SK-N-SH (cell line): ENCODE results near the gene KIAA2012. TPM values are rescaled to one million over a fixed set of nuclear protein-coding genes. Genes with fewer than 3 reads are reported as not detected.

Experiments used
- CTCF ChIA-PET: fragments of 300-600, 350-600 bp; formaldehyde crosslinking; extraction: SDS; loops from one replicate; lab custom pipeline; 2021; lab: Yijun Ruan, JAX
- POLR2A ChIA-PET: fragments of 350-600 bp; sonication (Branson Sonifier 250); formaldehyde crosslinking; extraction: SDS; loops from one replicate; lab custom pipeline; 2020; ENCODE audit warnings: antibody characterized with exemption, inconsistent platforms; lab: Yijun Ruan, JAX
- DNase-seq: peaks from one replicate; pipeline ENCODE4 v3.0.0; 2012
- H2AFZ ChIP-seq: fragments of 200-600 bp; sonication (generic); 2 replicates; pipeline ENCODE4 v1.8.1; 2016; ENCODE audit warnings: antibody characterized with exemption, mild to moderate bottlenecking, low read depth
- H3F3A ChIP-seq: fragments of 200-600 bp; sonication (generic); replicated peaks from 2 replicates; pipeline ENCODE3; 2016; ENCODE audit warnings: antibody characterized with exemption, mild to moderate bottlenecking; ENCODE audit not compliant: insufficient read depth
- H3K27ac ChIP-seq, 2 experiments: fragments of 200-500 bp in 1 of 2; fragments of 200-600 bp in 1 of 2; sonication (Bioruptor generic) in 1 of 2; sonication (generic), shearing (Covaris generic) in 1 of 2; 2 replicates each; pipeline versions ENCODE4 v1.5.1 to v1.6.1; 2014 to 2016; ENCODE audit warnings: low read depth in 2 of 2, inconsistent platforms in 1 of 2, low read length in 1 of 2, mild to moderate bottlenecking in 1 of 2, mixed read lengths in 1 of 2
- H3K27me3 ChIP-seq: fragments of 200-600 bp; sonication (generic), shearing (Covaris generic); 2 replicates; pipeline ENCODE4 v1.6.1; 2016; ENCODE audit warnings: mixed run types; ENCODE audit not compliant: insufficient read depth
- H3K36me3 ChIP-seq, 2 experiments: fragments of 200-500 bp in 1 of 2; fragments of 200-600 bp in 1 of 2; sonication (Bioruptor generic) in 1 of 2; sonication (generic) in 1 of 2; replicated peaks in 1 of 2; 2 replicates each; pipeline versions ENCODE3 to v1.5.1; 2014 to 2016; ENCODE audit warnings: low read length in 1 of 2, mild to moderate bottlenecking in 1 of 2; ENCODE audit not compliant: insufficient read depth in 2 of 2, control insufficient read depth in 1 of 2
- H3K4me1 ChIP-seq, 2 experiments: fragments of 200-500 bp in 1 of 2; fragments of 200-600 bp in 1 of 2; sonication (Bioruptor generic) in 1 of 2; sonication (generic), shearing (Covaris generic) in 1 of 2; 2 replicates each; pipeline versions ENCODE4 v1.5.1 to v1.6.1; 2014 to 2016; ENCODE audit warnings: low read depth in 1 of 2, low read length in 1 of 2, mixed run types in 1 of 2; ENCODE audit not compliant: insufficient read depth in 2 of 2, control insufficient read depth in 1 of 2
- H3K4me2 ChIP-seq: fragments of 200-600 bp; sonication (generic), shearing (Covaris generic); 2 replicates; pipeline ENCODE4 v1.6.1; 2017; ENCODE audit warnings: mixed run types
- H3K4me3 ChIP-seq, 2 experiments: fragments of 200-500 bp in 1 of 2; fragments of 200-600 bp in 1 of 2; sonication (Bioruptor generic) in 1 of 2; sonication (generic), shearing (Covaris generic) in 1 of 2; 2 replicates each; pipeline versions ENCODE4 v1.5.1 to v1.8.1; 2014 to 2016; ENCODE audit warnings: low read depth in 2 of 2, inconsistent platforms in 1 of 2, low read length in 1 of 2, mild to moderate bottlenecking in 1 of 2, mixed read lengths in 1 of 2, moderate library complexity in 1 of 2
- H3K79me2 ChIP-seq: fragments of 200-600 bp; sonication (generic); 2 replicates; pipeline ENCODE4 v1.8.1; 2017; ENCODE audit warnings: mild to moderate bottlenecking; ENCODE audit not compliant: insufficient read depth
- H3K9ac ChIP-seq: fragments of 200-600 bp; sonication (generic); 2 replicates; pipeline ENCODE4 v1.6.1; 2017; ENCODE audit warnings: mixed run types
- H3K9me2 ChIP-seq: fragments of 200-600 bp; sonication (generic); 2 replicates; pipeline ENCODE4 v1.6.1; 2017; ENCODE audit warnings: mixed run types
- H3K9me3 ChIP-seq: fragments of 200-600 bp; sonication (generic); 2 replicates; pipeline ENCODE4 v1.6.1; 2017; ENCODE audit warnings: mixed run types, mild to moderate bottlenecking, moderate library complexity
- H4K20me1 ChIP-seq: fragments of 200-600 bp; sonication (generic); 2 replicates; pipeline ENCODE4 v1.6.1; 2017; ENCODE audit warnings: mild to moderate bottlenecking, mixed run types; ENCODE audit not compliant: insufficient read depth
- CHD2 ChIP-seq: fragments of 150-350 bp; IDR thresholded peaks from 2 replicates; pipeline ENCODE4 v1.6.1; 2018; ENCODE audit warnings: low read length; ENCODE audit not compliant: partially characterized antibody
- ELF1 ChIP-seq: IDR thresholded peaks from 2 replicates; pipeline ENCODE4 v1.4.0; 2012
- EP300 ChIP-seq, 2 experiments: IDR thresholded peaks; 2 replicates each; pipeline versions ENCODE4 v1.4.0 to v1.6.1; 2012; ENCODE audit warnings: borderline replicate concordance in 1 of 2, low read depth in 1 of 2, low read length in 1 of 2
- EZH2phosphoT487 ChIP-seq: fragments of 200-600 bp; sonication (generic); IDR thresholded peaks from 2 replicates; pipeline ENCODE4 v1.6.1; 2017; ENCODE audit warnings: low read depth, mixed run types, mild to moderate bottlenecking, antibody characterized with exemption, moderate library complexity, borderline replicate concordance
- FOSL2 ChIP-seq: IDR thresholded peaks from 2 replicates; pipeline ENCODE4 v1.4.0; 2012; ENCODE audit warnings: low read depth, mild to moderate bottlenecking, moderate library complexity, borderline replicate concordance
- FOXJ3 ChIP-seq: sonication (generic); formaldehyde crosslinking; IDR thresholded peaks from 2 replicates; pipeline ENCODE4 v1.5.1; 2020; ENCODE audit warnings: mild to moderate bottlenecking, missing genetic modification reagents
- GABPA ChIP-seq: IDR thresholded peaks from 2 replicates; pipeline ENCODE4 v1.4.0; 2012; ENCODE audit warnings: low read depth, mild to moderate bottlenecking
- JUND ChIP-seq: IDR thresholded peaks from 2 replicates; pipeline ENCODE4 v1.4.0; 2012
- MEF2A ChIP-seq: IDR thresholded peaks from 2 replicates; pipeline ENCODE4 v1.4.0; 2012; ENCODE audit warnings: low read depth, borderline replicate concordance
- MXI1 ChIP-seq: IDR thresholded peaks from 2 replicates; pipeline ENCODE4 v1.6.1; 2012; ENCODE audit warnings: mild to moderate bottlenecking, low read depth, low read length, improper control_type of control experiment
- NFIC ChIP-seq: IDR thresholded peaks from 2 replicates; pipeline ENCODE4 v1.4.0; 2012; ENCODE audit warnings: borderline replicate concordance
- NRF1 ChIP-seq: IDR thresholded peaks from 2 replicates; pipeline ENCODE4 v1.6.1; 2012; ENCODE audit warnings: low read depth, mild to moderate bottlenecking, low read length
- POLR2AphosphoS5 ChIP-seq: IDR thresholded peaks from 2 replicates; pipeline ENCODE4 v1.6.1; 2012; ENCODE audit warnings: low read depth, low read length
- RAD21 ChIP-seq: IDR thresholded peaks from 2 replicates; pipeline ENCODE4 v1.6.1; 2012; ENCODE audit warnings: mild to moderate bottlenecking, low read length
- RFX5 ChIP-seq: IDR thresholded peaks from 2 replicates; pipeline ENCODE4 v1.6.1; 2012; ENCODE audit warnings: mild to moderate bottlenecking, improper control_type of control experiment, low read length
- TAF1 ChIP-seq: IDR thresholded peaks from 2 replicates; pipeline ENCODE4 v1.6.1; 2012; ENCODE audit warnings: low read depth, mild to moderate bottlenecking, low read length, moderate library complexity, borderline replicate concordance
- TCF12 ChIP-seq: IDR thresholded peaks from 2 replicates; pipeline ENCODE4 v1.4.0; 2012
- YY1 ChIP-seq: IDR thresholded peaks from 2 replicates; pipeline ENCODE4 v1.4.0; 2012; ENCODE audit warnings: low read depth, mild to moderate bottlenecking
- WGBS: methylation state at CpG from one replicate; pipeline ENCODE4 v1.1.6; 2017; ENCODE audit warnings: low lambda C conversion rate; 5-methylcytosine and 5-hydroxymethylcytosine counted together
- polyA plus RNA-seq, 3 experiments: library from polyadenylated mRNA; depleted of rRNA; stranded (reverse); fragments of >200 nt; gene quantifications; 2 replicates each; pipeline ENCODE4 v1.2.3, GENCODE V29; 2012
- TF ChIP-seq, protein P1 (sequence below): fragments of 150-350 bp; IDR thresholded peaks from 2 replicates; pipeline ENCODE4 v1.6.1; 2017; ENCODE audit warnings: antibody characterized with exemption, low read length, low read depth, borderline replicate concordance
- TF ChIP-seq, protein P2 (sequence below): fragments of 150-350 bp; IDR thresholded peaks from 2 replicates; pipeline ENCODE4 v1.6.1; 2016; ENCODE audit warnings: mild to moderate bottlenecking, low read depth, low read length
- TF ChIP-seq, protein P3 (sequence below): fragments of 200-600 bp; sonication (generic); IDR thresholded peaks from 2 replicates; pipeline ENCODE4 v1.6.1; 2017; ENCODE audit warnings: antibody characterized with exemption, mild to moderate bottlenecking, moderate library complexity
- TF ChIP-seq, protein P4 (sequence below): IDR thresholded peaks from 2 replicates; pipeline ENCODE4 v1.4.0; 2012; ENCODE audit warnings: low read depth, borderline replicate concordance
- TF ChIP-seq, protein P5 (sequence below): IDR thresholded peaks from 2 replicates; pipeline ENCODE4; 2012

The KIAA2012 gene
- polyA plus RNA-seq, 1 of the 3 experiments (the other 2 are of a cell fraction) = 0.07 TPM

DNA sequence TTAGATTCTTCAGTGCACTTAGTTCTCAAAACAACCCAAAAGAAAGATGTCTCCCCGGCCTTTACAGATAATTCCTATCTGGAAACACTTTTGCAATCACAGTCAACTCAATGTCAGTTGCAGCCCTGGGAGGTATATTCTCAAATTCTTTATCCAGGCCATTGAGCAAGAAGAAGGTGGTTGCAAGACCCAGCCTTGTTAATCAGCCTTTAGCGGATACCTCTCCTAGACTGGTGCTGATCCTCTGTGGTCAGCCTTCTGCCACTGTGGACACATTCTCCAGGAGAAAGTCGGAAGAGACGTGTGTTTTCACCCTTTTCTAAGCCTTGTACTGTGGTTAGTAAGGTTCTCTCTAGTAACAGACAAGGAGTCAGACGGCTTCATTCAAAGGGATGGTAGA, 47.2 kb upstream of the KIAA2012 start:
- H3K4me2 ChIP-seq = no peak overlapping the region
- POLR2A ChIA-PET = no interaction called here
- no peak overlapping the region for H3K9ac ChIP-seq
- H3K9me2 ChIP-seq = no peaks in the 10 kb centered on the region
- H3K4me3 ChIP-seq = no peak overlapping the region
- H3K9me3 ChIP-seq = no peaks in the 10 kb centered on the region
- H4K20me1 ChIP-seq = no peaks in the 10 kb centered on the region
- H3F3A ChIP-seq = peaks cover 9% of the 10 kb centered on the region
- H3K4me1 ChIP-seq = no peaks in the 10 kb centered on the region; a peak in 1 of 4 replicates
- H3K79me2 ChIP-seq = no peaks in the 10 kb centered on the region
- TF ChIP-seq TCF12 = no peak
- TF ChIP-seq MEF2A = no peak
- no peak for TF ChIP-seq FOSL2
- no peak for TF ChIP-seq POLR2AphosphoS5
- TF ChIP-seq EZH2phosphoT487 = no peak
- no peak for TF ChIP-seq FOXJ3 (CRISPR knock-in tag)
- TF ChIP-seq TAF1 = no peak
- TF ChIP-seq, protein P1, sequence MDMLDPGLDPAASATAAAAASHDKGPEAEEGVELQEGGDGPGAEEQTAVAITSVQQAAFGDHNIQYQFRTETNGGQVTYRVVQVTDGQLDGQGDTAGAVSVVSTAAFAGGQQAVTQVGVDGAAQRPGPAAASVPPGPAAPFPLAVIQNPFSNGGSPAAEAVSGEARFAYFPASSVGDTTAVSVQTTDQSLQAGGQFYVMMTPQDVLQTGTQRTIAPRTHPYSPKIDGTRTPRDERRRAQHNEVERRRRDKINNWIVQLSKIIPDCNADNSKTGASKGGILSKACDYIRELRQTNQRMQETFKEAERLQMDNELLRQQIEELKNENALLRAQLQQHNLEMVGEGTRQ = no peak
- no peak for TF ChIP-seq CHD2
- TF ChIP-seq MXI1 = no peak
- no peak for TF ChIP-seq RFX5
- no peak for TF ChIP-seq NFIC
- TF ChIP-seq ELF1 = no peak
- no peak for TF ChIP-seq NRF1
- TF ChIP-seq JUND = no peak
- TF ChIP-seq RAD21 = no peak
- TF ChIP-seq GABPA = no peak
- H2AFZ ChIP-seq = no peak overlapping the region
- no peak for DNase-seq
- CTCF ChIA-PET = no interaction called here
- no peaks in the 10 kb centered on the region for H3K27me3 ChIP-seq
- no peaks in the 10 kb centered on the region for H3K36me3 ChIP-seq
- WGBS = 86% methylated on average over 5 of the region's 5 CpGs
- no peak overlapping the region for H3K27ac ChIP-seq

DNA sequence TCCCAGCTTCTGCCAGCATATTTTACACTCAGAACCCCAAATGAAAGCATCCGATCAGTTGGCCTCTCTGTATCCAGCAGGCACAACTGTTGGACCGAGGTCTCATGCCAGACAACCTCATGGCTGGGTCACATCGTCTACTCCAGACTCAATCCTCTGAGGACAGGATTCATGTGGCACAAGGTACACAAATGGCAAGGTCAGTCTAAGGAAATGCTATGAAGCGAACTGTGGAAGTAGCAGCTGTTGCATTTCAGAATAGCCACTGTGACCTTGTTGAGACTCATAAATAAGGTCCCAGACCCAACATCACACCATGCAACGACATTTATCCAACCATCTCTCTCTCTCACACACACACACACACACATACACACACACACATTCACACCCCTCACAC, 46.5 kb upstream of the KIAA2012 start:
- H3K9ac ChIP-seq = no peak overlapping the region
- no peaks in the 10 kb centered on the region for H3K36me3 ChIP-seq
- H4K20me1 ChIP-seq = no peaks in the 10 kb centered on the region
- no peak overlapping the region for H2AFZ ChIP-seq
- ChIA-PET CTCF (no interaction called here), POLR2A (no interaction called here)
- H3K4me1 ChIP-seq = peaks cover 0 to under 1% of the 10 kb centered on the region in 2 experiments; a peak in 2 of 4 replicates
- no peak overlapping the region for H3K4me3 ChIP-seq
- H3F3A ChIP-seq = peaks cover 15% of the 10 kb centered on the region
- DNase-seq = no peak
- H3K27ac ChIP-seq = no peak overlapping the region
- no peaks in the 10 kb centered on the region for H3K9me3 ChIP-seq
- H3K4me2 ChIP-seq = no peak overlapping the region
- H3K79me2 ChIP-seq = no peaks in the 10 kb centered on the region
- WGBS = 84% methylated on average over 5 of the region's 5 CpGs
- H3K27me3 ChIP-seq = no peaks in the 10 kb centered on the region
- H3K9me2 ChIP-seq = no peaks in the 10 kb centered on the region
- TF ChIP-seq RFX5 (no peak), EP300 (IDR thresholded peaks at IDR 0.05; ENCODE audit: borderline replicate concordance in 1 of 2, low read depth in 1 of 2, low read length in 1 of 2) (no peak), RAD21 (no peak), YY1 (no peak), MEF2A (no peak), FOXJ3 (CRISPR knock-in tag) (no peak)
- TF ChIP-seq, protein P1 = no peak
- TF ChIP-seq, protein P2, sequence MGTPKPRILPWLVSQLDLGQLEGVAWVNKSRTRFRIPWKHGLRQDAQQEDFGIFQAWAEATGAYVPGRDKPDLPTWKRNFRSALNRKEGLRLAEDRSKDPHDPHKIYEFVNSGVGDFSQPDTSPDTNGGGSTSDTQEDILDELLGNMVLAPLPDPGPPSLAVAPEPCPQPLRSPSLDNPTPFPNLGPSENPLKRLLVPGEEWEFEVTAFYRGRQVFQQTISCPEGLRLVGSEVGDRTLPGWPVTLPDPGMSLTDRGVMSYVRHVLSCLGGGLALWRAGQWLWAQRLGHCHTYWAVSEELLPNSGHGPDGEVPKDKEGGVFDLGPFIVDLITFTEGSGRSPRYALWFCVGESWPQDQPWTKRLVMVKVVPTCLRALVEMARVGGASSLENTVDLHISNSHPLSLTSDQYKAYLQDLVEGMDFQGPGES = no peak
- TF ChIP-seq, protein P3, sequence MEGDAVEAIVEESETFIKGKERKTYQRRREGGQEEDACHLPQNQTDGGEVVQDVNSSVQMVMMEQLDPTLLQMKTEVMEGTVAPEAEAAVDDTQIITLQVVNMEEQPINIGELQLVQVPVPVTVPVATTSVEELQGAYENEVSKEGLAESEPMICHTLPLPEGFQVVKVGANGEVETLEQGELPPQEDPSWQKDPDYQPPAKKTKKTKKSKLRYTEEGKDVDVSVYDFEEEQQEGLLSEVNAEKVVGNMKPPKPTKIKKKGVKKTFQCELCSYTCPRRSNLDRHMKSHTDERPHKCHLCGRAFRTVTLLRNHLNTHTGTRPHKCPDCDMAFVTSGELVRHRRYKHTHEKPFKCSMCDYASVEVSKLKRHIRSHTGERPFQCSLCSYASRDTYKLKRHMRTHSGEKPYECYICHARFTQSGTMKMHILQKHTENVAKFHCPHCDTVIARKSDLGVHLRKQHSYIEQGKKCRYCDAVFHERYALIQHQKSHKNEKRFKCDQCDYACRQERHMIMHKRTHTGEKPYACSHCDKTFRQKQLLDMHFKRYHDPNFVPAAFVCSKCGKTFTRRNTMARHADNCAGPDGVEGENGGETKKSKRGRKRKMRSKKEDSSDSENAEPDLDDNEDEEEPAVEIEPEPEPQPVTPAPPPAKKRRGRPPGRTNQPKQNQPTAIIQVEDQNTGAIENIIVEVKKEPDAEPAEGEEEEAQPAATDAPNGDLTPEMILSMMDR = no peak
- TF ChIP-seq, protein P4, sequence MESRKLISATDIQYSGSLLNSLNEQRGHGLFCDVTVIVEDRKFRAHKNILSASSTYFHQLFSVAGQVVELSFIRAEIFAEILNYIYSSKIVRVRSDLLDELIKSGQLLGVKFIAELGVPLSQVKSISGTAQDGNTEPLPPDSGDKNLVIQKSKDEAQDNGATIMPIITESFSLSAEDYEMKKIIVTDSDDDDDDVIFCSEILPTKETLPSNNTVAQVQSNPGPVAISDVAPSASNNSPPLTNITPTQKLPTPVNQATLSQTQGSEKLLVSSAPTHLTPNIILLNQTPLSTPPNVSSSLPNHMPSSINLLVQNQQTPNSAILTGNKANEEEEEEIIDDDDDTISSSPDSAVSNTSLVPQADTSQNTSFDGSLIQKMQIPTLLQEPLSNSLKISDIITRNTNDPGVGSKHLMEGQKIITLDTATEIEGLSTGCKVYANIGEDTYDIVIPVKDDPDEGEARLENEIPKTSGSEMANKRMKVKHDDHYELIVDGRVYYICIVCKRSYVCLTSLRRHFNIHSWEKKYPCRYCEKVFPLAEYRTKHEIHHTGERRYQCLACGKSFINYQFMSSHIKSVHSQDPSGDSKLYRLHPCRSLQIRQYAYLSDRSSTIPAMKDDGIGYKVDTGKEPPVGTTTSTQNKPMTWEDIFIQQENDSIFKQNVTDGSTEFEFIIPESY = no peak
- TF ChIP-seq, protein P5, sequence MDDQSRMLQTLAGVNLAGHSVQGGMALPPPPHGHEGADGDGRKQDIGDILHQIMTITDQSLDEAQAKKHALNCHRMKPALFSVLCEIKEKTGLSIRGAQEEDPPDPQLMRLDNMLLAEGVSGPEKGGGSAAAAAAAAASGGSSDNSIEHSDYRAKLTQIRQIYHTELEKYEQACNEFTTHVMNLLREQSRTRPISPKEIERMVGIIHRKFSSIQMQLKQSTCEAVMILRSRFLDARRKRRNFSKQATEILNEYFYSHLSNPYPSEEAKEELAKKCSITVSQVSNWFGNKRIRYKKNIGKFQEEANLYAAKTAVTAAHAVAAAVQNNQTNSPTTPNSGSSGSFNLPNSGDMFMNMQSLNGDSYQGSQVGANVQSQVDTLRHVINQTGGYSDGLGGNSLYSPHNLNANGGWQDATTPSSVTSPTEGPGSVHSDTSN = no peak
